Fibroblast of skin of left quadriceps (primary cell): Measurements from ENCODE around the gene DCTD.

Experiments
- DNase-seq, 2 experiments: peaks; one replicate each; pipeline ENCODE4 v3.0.0-alpha.2; 2013; ENCODE audit warnings: low read depth in 2 of 2

Gene DCTD

GRCh38 chr4:182842104-182842600, 75.0 kb downstream of the DCTD start:
- no peak for DNase-seq

GRCh38 chr4:182840108-182840507, 77.1 kb downstream of the DCTD start:
- no peak for DNase-seq
